Dedifferentiated amniotic fluid mesenchymal stem cell (primary cell): Measurements from ENCODE around the gene DGAT2.

ENCODE experiments used
- DNase-seq: peaks from one replicate; pipeline ENCODE4 v3.0.0-alpha.2; 2016; ENCODE audit errors: extremely low spot score

DGAT2 gene

DNA sequence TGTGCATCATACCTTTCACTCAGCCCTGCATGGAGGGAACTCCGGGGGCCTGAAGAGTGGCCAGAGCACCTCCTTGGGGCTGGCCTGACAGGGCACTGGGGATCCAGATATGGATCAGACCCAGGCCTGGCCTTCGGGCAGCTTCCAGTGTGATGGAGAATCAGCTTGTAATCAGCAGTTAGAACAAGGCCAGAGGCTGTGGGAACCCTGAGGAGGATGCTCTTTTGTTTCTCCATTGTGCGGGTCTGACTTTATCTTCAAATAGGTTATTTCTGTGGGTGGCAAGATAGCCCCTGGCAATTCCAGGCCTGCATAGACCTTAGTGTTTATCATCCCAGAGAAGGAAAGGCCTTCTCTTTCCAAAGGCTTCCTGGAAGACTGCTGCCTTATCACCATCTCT lies 12.3 kb downstream of the DGAT2 start:
- no peak for DNase-seq

DNA sequence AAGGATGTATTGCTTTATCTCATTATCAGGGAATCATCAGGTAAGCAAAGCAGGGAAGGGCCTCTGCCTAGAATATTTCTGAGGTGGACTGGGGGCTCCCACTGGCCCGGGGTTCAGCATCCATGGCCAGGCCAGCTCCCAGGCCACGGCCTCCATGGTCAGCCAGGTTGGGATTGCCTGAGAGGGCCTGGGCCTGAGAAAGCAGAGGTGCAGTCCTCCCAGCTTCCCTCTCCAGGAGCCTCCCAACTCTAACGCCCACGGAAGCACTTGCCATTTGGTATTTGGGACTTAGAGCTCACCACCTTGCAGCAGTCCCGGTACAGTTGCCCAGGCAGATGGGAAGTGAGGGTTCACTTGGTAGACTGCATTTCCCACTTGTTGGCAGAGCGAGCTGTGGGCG lies 12.7 kb downstream of the DGAT2 start:
- no peak for DNase-seq

DNA sequence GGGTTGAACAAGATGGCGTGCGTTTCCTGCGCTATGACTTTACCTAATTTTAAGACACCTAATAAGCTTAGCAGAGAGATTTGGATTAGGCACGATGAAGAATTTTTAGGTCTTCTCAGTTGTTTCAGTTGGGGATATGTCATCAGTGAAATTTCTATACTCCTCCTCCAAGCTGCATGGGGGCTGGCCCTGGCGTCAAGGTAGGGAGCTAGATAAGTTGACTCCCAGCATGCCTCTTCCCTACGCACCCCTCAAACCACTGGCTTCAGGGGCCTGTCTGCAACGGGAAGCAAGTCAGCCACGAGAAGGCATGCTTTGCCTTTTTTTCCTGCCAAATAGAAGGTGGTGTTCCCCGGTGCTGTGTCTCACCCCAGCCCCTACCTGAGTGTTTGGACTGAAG lies 13.3 kb downstream of the DGAT2 start:
- DNase-seq = no peak

DNA sequence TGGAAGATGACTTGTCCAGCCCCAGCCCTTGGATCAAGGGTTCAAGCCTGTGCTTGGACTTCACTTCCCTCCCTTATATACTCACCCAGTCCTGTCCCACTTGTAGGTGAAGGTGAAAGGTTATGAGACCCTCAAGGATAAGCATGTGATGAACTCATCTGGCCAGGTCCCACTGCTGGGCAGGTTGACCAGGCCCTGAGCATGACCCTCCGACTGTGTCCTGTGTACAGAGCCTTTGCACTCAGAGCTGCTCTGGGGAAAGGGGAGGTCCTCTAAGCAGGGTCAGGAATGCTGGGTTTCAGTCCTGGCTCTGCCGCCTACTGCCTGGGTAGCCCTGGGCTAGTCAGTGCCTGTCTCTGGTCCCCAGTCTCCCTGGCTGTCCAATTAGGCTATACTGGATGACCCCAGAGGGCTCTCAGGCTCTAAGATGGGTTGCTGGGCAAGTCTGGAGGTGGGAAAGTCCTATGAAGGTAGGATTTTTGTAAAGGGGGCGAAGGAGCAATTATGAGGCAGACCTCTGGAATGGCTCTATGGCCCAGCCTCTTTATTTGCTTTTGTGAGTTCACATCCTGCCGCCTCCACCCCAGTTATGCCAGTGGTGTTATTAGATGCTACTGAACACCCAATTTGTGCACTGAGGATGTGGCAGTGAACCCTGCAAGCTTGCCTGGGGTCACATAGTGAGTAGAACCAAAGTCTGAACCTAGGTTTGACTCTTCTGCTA lies 14.1 kb downstream of the DGAT2 start:
- DNase-seq = no peak

DNA sequence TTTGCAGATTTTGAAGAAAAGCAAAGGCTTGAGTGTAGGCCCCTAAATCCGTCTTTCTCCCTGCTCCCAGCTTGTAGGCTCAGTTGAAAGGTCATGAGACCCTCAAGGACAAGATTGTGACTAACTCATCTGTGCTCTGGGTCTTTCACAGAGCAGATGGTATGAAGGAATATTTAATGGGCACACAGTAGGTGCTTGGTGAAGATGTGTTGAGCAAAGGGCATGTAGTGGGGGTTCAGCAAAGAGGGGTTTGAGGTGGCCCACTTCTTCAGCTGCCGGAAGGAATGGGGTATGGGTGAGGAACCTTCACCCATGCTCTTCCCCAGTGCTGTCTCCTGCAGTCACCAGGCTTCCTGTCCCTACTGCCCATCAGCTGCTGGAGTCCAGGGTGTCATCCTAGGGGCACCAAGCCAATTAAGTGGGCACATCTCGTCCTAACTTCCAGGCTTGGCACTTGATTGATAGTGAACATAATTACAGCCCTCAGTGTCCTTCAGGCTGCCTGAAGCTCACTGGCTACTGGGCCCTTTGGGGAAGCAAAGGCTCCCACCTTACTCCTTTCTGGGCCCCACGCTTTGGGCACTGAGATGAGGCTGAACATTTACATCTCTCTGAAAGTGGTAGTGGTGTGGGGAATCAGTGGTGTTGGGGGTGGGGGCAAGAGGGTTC lies 15.0 kb downstream of the DGAT2 start:
- no peak for DNase-seq

DNA sequence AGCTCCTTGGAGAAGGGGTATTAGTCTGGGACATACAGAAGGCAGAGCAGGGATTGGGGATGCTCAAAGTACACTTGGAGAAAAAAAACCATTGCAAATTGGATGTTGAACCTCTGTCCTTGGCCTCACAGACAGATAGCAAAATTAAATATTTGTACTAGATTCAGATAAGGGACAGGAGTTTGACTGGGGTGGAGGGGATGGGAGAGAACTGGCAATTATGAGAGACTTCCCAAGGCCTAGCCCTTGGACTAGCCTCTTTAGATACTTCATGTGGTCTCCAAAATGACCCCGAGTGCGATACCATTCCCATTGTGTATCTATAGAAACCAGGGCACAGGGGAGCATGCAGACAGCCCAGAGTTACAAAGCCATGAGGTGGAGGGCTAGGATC lies 15.5 kb downstream of the DGAT2 start:
- DNase-seq = no peak

DNA sequence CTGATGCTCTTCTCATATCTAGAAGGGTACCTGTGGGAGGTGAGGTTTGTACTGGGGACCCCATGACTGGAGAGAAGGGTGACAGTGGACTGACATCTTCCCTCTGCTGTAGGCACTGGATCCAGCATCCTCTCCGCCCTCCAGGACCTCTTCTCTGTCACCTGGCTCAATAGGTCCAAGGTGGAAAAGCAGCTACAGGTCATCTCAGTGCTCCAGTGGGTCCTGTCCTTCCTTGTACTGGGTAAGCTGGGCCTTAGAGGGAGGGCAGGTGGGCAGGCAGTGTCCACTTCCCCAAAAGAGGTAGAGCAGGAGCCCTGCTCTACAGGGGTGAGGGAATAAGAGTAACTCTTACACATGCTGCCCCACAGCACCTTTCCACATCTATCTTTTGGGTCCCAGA lies 15.9 kb downstream of the DGAT2 start:
- no peak for DNase-seq

DNA sequence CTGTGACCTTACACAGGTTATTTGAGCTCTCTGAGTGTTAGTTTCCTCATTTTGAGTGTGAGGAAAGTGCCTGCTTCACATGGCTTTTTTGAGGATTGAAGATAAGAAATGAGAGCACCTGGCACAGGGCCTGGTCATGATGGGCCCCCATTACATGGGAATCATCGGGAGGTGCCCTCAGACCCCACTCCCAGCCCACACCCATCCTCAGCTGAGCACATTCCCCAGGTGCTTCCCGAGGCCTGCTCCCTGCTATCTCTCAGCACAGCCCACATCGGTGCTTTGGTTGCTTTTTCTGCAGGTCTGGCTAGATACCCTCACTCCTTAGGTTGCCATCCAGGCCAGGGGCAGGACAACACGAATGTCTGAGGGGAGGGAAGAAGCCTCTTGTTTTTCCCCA lies 16.6 kb downstream of the DGAT2 start:
- DNase-seq = no peak

DNA sequence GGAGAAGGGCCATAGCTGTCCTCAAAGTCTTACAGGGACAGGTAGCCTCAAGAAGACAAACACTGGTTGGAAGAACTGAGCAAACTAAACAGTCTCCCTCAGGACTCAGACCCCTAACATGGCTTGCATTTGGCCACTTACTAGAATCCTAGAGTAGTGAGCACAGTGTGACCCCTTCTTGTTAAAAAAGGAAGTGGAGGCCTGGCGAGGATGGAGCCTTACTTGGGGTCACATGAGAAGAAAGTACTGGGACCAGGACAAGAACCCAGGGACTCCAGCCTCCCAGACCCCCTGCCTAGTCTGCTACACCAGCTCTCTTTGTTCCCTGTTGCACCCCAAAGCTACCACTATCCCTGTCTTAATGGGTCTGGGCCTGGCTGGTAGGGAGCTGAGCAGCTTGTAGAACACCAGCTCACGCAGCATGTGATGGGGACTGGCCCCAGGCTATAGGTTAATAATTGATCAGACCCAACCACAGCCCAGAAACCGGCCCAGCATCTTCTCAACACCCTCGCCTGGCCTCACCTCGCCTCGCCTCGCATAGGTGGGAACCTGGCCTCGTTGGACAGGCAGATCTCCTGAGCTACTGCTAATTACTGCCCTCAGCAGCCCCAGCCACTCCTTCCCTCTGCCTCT lies 17.6 kb downstream of the DGAT2 start:
- no peak for DNase-seq

DNA sequence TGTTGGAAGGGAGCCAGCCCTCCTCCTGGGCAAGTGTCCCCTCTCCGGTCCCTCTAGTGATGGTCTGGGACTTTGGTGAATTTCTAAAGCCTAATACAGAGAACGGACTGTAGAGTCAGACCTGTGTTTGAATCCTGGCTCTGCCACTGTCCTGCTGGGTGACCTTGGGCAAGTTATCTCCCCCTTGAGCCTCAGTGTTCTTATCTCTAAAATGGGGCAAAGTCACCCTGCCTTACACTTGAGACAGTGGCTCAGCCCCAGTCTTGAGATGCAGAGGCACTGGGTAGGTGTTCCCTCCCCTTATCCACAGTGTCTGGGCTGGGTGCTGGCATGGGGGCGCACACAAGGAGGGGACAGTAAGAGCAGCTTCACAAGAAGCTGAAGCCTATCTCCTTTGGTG lies 20.9 kb downstream of the DGAT2 start:
- DNase-seq = no peak

DNA sequence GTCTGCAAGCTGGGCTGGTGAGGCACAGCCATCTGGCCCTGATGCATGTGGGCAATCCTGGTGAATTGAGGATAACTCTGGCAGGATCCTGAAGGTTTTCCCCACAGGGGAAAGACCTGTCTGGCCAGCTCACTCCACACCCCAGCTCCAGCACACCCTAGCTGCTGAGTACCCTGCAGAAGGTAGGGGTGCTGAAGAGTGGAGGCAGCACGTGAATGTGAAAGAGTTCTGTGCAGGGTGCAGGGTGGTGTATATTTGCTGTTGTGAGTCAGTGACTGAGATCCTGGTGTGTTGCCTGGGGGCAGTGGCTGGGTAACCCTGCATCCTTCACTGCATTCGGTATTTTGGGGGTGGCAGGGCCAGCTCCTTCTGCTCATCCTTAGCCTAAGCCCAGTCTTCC lies 22.4 kb downstream of the DGAT2 start:
- DNase-seq = no peak

DNA sequence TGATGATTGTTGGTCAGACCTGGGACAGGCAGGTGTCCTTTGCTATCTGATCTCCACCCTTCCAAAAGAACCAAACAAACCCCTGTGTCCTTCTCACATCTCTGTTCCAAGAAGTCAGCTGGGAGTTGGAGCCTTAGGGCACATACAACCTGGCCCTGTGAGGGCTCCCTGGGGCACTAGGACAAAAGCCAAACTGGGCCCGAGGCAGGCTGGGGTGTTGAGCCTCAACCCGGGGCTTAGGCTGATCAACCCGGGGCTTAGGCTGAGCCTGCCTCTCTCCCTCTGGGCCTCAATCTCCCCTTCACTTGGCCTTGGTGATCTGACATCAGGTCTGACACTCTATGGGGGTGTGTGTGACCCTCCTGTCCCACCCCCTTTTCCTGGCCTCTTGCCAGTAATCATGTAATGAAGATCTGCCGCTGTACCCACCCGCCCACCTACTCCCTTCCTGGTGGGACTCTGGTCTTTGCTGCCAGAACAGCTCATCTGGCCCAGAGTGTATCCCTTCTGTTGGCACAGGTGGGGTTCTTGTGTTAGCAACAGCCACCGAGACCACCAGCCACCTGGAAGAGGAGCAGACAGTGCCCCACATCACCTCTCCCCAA lies 23.7 kb downstream of the DGAT2 start:
- no peak for DNase-seq

DNA sequence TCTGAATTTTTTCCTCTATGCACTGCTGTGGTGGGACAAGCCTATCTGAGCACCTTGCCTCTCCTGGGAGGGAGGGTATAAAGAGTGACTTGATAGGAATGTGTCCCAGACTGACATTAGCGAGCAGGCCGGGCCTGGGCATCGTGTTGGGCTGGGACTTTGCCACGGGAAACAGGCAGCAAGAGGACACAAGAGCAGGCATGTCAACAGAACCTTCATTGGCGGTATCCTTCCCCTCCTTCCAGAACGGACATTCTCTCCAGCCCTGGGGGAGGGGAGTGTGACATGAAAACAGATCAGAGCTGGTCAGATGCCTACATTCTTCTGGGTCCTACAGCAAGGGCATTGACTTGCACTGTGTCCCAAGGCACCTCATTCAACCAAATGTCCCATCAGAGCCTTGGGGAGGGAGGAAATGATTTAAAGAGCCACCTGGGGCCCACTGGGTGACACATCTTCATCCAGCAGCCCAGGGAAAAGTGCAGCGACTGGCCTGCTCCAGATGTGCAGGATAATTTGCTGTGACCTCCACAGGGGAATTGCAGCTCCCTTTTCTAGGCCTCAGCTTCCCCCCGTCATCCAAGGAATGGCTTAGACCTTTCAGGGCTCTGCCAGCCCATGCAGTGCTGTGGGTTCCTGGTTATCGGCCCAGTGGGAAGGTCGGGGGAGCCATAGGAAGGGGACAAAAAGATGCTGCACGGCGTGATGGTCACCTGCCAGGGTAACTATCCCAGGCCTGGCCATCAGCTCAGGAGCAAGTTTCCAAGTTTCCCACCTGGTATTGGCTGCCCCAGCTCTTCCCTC lies 24.6 kb downstream of the DGAT2 start:
- DNase-seq = no peak

DNA sequence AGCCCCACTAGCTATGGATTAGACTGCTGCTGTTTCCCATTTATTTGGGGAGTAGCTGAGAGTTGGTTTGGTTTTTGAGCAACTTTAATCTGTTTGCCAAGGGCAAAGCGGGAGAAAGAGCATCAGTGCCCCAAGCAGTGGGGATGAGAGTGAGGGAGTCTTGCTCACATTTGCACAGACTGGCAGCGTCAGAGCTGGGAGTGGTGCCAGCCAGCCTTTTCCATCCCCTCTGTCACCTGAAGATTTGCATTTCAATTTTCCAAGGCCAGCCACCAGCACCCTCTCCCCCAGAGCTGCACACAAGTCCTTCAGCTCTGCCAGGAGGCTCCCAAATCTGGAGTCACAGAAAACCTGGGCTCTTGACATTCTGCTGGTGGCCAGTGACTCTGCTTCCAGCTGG lies 25.4 kb downstream of the DGAT2 start:
- DNase-seq = no peak

DNA sequence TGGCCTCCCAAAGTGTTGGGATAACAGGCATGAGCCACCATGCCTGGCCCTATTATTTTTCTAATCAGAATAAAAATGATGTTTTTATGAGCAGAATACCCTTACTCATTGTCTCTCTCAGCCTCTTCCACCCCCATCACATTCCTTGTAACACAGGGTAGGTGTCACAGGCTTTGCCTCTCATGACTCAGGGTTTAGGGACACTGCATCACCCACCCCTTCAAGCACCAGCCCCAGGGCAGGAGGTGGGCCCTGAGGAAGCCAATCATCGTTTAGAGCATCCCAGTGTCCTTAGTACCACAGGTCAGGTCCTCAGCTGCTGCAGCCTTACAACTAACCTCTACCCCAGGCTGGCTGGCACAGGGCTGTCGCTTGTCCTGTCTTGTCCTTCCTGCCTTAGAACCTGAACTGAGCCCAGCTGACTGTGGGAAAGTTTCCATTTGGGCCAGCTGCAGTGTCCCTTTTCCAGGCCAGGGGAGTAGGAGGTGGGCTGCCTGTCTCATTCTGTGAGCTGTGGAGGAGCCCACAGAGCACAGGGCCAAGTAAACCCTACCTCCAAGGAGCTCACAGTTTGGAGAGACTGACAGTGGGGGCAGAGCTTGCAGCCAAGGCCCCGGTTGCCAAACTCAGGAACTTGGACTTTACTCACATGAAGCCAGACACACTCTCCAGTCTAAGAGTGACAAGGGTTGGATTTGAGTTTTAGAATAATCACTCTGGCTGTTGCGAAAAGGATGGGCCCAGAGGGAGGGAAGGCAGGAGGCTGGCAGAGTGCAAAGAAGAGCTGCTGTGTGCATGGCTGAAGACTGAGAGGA lies 26.9 kb downstream of the DGAT2 start:
- DNase-seq = no peak

DNA sequence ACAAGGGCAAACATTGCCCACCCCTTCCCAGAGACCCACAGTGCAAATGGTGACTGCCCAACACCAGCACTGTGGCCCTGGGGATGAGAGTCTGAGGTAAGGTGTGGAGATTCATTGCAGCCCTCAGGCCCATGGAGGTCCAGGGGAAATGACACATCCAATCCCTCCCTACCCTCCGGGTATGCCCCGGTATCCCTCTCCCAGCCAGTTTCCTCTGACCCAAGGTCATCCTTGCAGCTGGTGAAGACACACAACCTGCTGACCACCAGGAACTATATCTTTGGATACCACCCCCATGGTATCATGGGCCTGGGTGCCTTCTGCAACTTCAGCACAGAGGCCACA lies 27.5 kb downstream of the DGAT2 start:
- no peak for DNase-seq

DNA sequence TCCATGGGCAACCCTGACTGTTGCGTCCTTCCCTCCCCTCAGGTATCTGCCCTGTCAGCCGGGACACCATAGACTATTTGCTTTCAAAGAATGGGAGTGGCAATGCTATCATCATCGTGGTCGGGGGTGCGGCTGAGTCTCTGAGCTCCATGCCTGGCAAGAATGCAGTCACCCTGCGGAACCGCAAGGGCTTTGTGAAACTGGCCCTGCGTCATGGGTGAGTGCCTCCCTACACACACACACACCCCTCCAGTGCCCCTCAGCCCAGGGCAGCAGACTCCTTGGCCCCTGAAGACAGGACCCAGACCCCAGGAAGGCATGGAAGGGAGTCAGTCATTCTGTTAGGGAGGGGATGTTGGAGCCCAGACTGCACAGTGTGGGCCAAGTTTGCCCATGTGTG lies 28.5 kb downstream of the DGAT2 start:
- DNase-seq = no peak

DNA sequence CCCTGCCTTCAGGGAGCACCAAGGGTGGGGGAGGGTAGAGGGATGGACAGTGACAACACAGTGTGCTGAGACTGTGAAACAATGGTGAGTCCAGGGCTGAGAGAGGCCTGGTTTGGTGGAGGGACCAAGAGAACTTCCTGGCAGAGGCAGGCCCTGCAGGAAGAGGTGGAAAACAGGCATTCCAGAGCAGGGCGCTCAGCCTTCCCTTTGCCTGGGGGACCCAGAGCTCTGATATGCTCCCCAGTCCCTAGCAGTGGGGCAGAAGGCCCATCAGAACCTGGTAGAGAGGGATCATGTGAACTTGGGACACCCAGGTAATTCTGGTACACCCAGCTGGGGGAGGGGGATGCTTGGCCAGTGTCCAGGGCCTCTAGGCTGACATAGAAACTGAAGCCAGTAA lies 29.2 kb downstream of the DGAT2 start:
- no peak for DNase-seq

DNA sequence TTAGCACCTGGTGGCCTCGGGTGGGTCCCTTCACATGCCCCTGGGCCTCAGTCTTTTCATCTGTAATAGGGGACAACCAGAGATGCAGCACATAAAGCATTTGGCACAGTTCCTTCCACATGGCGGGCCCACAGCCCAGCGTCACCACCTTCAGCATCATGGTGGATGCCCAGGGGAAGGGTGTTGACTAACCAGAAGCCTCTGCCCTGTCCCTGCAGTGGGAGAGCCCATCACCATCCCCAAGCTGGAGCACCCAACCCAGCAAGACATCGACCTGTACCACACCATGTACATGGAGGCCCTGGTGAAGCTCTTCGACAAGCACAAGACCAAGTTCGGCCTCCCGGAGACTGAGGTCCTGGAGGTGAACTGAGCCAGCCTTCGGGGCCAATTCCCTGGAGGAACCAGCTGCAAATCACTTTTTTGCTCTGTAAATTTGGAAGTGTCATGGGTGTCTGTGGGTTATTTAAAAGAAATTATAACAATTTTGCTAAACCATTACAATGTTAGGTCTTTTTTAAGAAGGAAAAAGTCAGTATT lies 31.6 kb downstream of the DGAT2 start:
- DNase-seq = no peak

DNA sequence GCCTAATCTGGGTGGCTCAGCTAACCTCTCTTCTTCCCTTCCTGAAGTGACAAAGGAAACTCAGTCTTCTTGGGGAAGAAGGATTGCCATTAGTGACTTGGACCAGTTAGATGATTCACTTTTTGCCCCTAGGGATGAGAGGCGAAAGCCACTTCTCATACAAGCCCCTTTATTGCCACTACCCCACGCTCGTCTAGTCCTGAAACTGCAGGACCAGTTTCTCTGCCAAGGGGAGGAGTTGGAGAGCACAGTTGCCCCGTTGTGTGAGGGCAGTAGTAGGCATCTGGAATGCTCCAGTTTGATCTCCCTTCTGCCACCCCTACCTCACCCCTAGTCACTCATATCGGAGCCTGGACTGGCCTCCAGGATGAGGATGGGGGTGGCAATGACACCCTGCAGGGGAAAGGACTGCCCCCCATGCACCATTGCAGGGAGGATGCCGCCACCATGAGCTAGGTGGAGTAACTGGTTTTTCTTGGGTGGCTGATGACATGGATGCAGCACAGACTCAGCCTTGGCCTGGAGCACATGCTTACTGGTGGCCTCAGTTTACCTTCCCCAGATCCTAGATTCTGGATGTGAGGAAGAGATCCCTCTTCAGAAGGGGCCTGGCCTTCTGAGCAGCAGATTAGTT lies 32.3 kb downstream of the DGAT2 start:
- no peak for DNase-seq
